ENCODE measurements around the gene SARNP.

Gene SARNP

DNA sequence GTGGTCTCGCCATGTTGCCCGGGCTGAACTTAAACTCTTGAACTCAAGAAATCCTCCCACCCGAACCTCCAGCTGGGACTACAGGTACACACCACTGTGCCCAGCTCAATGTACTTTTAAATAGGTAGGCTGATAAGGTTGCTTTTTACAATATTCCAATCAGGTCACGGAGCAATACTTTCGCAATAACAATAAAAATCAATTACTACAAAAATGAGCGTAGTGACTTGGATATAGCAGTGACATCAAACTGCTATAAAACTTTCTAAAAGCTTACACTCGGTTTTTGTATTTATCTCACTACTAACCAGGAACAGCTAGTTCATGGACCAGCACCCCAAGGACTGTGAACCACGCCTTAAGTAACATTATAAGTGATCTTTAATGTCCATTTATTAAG, 10.5 kb downstream of the SARNP start:
- no peaks in the 10 kb centered on the region for H3K9me3 ChIP-seq (ENCODE audit: control insufficient read depth in 2 of 2, low read length in 2 of 2)
- H3K4me3 ChIP-seq (ENCODE audit: low read length in 2 of 2), result no peak overlapping the region
- H3K9ac ChIP-seq (ENCODE audit: low read depth in 1 of 2, low read length in 2 of 2), result no peak overlapping the region
- H3K36me3 ChIP-seq (ENCODE audit: control insufficient read depth in 2 of 2, insufficient read depth in 2 of 2, low read length in 2 of 2), result peaks cover 0 to 25% of the 10 kb centered on the region in 2 donors
- no peaks in the 10 kb centered on the region for H3K27me3 ChIP-seq (ENCODE audit: control insufficient read depth in 2 of 2, insufficient read depth in 2 of 2, low read length in 2 of 2)
- no peaks in the 10 kb centered on the region for H3K4me1 ChIP-seq (ENCODE audit: control insufficient read depth in 2 of 2, insufficient read depth in 2 of 2, low read length in 2 of 2)
- H3K27ac ChIP-seq (ENCODE audit: low read depth in 2 of 2, low read length in 2 of 2), result no peak overlapping the region

DNA sequence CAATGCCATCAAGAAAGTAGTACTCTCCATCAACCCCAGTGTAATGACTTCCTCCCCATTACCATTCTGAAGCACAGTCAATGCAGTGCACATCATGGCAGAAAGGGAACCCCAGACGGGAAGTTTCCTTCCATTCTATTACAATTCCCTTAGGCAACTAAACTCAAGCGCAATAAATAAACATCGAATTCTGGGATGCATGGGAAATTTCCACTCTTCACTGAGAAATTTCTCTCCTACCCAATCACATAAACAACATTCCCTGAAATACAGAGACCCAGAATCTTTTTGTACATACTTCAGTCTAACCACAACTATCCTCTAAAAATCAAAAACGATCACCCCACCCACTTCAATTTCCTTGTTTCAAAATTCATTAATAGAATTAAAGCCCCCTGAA, 20.0 kb downstream of the SARNP start:
- H3K27me3 ChIP-seq (ENCODE audit: control insufficient read depth in 2 of 2, insufficient read depth in 2 of 2, low read length in 2 of 2), result no peaks in the 10 kb centered on the region
- no peak overlapping the region for H3K27ac ChIP-seq (ENCODE audit: low read depth in 2 of 2, low read length in 2 of 2)
- H3K9me3 ChIP-seq (ENCODE audit: control insufficient read depth in 2 of 2, low read length in 2 of 2), result no peaks in the 10 kb centered on the region
- H3K4me1 ChIP-seq (ENCODE audit: control insufficient read depth in 2 of 2, insufficient read depth in 2 of 2, low read length in 2 of 2), result no peaks in the 10 kb centered on the region
- H3K36me3 ChIP-seq (ENCODE audit: control insufficient read depth in 2 of 2, insufficient read depth in 2 of 2, low read length in 2 of 2), result peaks cover 54 to 63% of the 10 kb centered on the region in 2 donors
- no peak overlapping the region for H3K4me3 ChIP-seq (ENCODE audit: low read length in 2 of 2)
- no peak overlapping the region for H3K9ac ChIP-seq (ENCODE audit: low read depth in 1 of 2, low read length in 2 of 2)

DNA sequence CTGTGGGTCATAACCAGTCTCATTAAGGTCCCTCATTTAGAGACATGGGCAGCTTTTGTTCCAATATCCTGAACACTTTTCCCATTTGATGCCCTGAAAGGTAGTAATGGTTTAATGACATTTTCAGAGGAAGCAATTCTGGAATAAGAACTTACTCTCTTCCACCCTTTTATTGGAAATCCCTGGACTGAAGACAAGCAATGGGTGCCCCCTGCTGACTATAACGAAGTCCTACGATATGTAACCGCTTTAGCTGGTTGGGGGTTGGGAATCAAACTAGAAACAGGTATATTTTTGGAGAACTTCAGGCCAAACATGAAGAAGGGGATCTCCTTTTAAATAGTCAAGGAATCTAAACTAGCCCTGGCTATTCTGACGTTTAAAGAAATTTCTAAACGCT, 20.5 kb downstream of the SARNP start:
- Histone ChIP-seq H3K27ac (ENCODE audit: low read depth in 2 of 2, low read length in 2 of 2) (no peak overlapping the region), H3K27me3 (ENCODE audit: control insufficient read depth in 2 of 2, insufficient read depth in 2 of 2, low read length in 2 of 2) (no peaks in the 10 kb centered on the region), H3K9ac (ENCODE audit: low read depth in 1 of 2, low read length in 2 of 2) (no peak overlapping the region), H3K9me3 (ENCODE audit: control insufficient read depth in 2 of 2, low read length in 2 of 2) (no peaks in the 10 kb centered on the region), H3K4me3 (ENCODE audit: low read length in 2 of 2) (no peak overlapping the region), H3K4me1 (ENCODE audit: control insufficient read depth in 2 of 2, insufficient read depth in 2 of 2, low read length in 2 of 2) (no peaks in the 10 kb centered on the region), H3K36me3 (ENCODE audit: control insufficient read depth in 2 of 2, insufficient read depth in 2 of 2, low read length in 2 of 2) (peaks cover 54 to 64% of the 10 kb centered on the region in 2 donors)

DNA sequence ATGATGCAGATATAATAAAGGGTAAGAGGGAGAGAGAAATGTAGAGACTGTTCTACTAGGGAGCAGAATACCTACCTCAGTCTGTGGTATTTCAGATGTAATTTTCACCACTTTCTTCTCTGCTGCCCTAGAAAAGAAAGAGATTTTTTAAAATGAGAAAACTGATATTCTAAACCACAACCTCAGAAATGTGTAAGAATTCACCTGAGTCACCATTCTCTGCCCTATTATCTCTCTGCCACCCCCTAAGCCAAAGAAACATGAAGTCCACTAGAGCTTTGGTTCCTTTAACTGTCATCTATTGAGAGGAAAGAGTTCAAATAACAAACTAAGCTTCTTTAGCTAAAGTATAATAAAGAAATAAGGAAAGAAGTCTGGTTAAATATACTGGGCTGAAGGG, 21.6 kb downstream of the SARNP start:
- peaks cover 49 to 56% of the 10 kb centered on the region in 2 donors for H3K36me3 ChIP-seq (ENCODE audit: control insufficient read depth in 2 of 2, insufficient read depth in 2 of 2, low read length in 2 of 2)
- H3K9ac ChIP-seq (ENCODE audit: low read depth in 1 of 2, low read length in 2 of 2), result no peak overlapping the region
- H3K27ac ChIP-seq (ENCODE audit: low read depth in 2 of 2, low read length in 2 of 2), result no peak overlapping the region

DNA sequence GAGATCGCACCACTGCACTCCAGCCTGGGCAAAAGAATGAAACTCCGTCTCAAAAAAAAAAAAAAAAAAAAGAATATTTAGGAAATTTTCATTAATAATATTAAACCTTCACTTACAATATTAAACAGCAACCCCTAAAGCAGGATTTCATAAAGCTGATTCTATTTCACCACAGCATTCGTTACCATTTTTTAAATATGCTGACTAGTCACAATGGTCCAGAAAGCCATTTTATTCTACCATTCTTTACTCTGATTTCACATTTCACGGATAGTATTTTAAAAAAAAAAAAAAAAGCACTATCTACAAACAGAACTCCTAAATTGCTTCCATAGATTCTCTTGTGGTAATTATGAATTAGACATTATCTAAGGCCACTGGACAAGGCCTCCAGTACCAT, 27.6 kb downstream of the SARNP start:
- H3K27ac ChIP-seq (ENCODE audit: low read depth in 2 of 2, low read length in 2 of 2), result no peak overlapping the region
- H3K4me1 ChIP-seq (ENCODE audit: control insufficient read depth in 2 of 2, insufficient read depth in 2 of 2, low read length in 2 of 2), result no peaks in the 10 kb centered on the region
- no peak overlapping the region for H3K4me3 ChIP-seq (ENCODE audit: low read length in 2 of 2)
- no peaks in the 10 kb centered on the region for H3K27me3 ChIP-seq (ENCODE audit: control insufficient read depth in 2 of 2, insufficient read depth in 2 of 2, low read length in 2 of 2)
- no peaks in the 10 kb centered on the region for H3K9me3 ChIP-seq (ENCODE audit: control insufficient read depth in 2 of 2, low read length in 2 of 2)
- no peak overlapping the region for H3K9ac ChIP-seq (ENCODE audit: low read depth in 1 of 2, low read length in 2 of 2)
- peaks cover 49 to 50% of the 10 kb centered on the region in 2 donors for H3K36me3 ChIP-seq (ENCODE audit: control insufficient read depth in 2 of 2, insufficient read depth in 2 of 2, low read length in 2 of 2)

More for the DNA sequence above, 21.6 kb downstream of the SARNP start:
- no peaks in the 10 kb centered on the region for H3K9me3 ChIP-seq (ENCODE audit: control insufficient read depth in 2 of 2, low read length in 2 of 2)
- no peaks in the 10 kb centered on the region for H3K27me3 ChIP-seq (ENCODE audit: control insufficient read depth in 2 of 2, insufficient read depth in 2 of 2, low read length in 2 of 2)
- H3K4me3 ChIP-seq (ENCODE audit: low read length in 2 of 2), result no peak overlapping the region
- H3K4me1 ChIP-seq (ENCODE audit: control insufficient read depth in 2 of 2, insufficient read depth in 2 of 2, low read length in 2 of 2), result no peaks in the 10 kb centered on the region

DNA sequence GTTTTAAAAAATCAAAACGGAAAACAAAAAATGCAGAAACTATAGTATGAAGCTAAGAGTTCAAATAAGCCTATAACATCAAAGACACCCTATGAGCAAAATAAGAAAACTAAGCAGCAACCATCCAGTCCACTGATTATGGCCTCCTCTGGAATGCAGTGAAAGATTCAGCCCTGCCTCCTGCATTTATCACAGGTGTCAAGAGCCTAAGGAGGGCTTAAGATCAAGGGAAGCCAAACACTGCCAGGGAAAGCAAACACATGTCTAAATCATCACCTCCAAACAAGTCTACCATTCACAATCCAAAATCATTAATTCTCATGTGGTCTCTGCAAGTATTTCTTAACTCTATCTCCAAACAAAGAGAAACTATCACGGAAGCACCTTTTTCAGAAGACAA, 28.4 kb downstream of the SARNP start:
- Histone ChIP-seq H3K27ac (ENCODE audit: low read depth in 2 of 2, low read length in 2 of 2) (no peak overlapping the region), H3K9ac (ENCODE audit: low read depth in 1 of 2, low read length in 2 of 2) (no peak overlapping the region), H3K36me3 (ENCODE audit: control insufficient read depth in 2 of 2, insufficient read depth in 2 of 2, low read length in 2 of 2) (peaks cover 48 to 51% of the 10 kb centered on the region in 2 donors), H3K9me3 (ENCODE audit: control insufficient read depth in 2 of 2, low read length in 2 of 2) (no peaks in the 10 kb centered on the region), H3K27me3 (ENCODE audit: control insufficient read depth in 2 of 2, insufficient read depth in 2 of 2, low read length in 2 of 2) (no peaks in the 10 kb centered on the region), H3K4me1 (ENCODE audit: control insufficient read depth in 2 of 2, insufficient read depth in 2 of 2, low read length in 2 of 2) (no peaks in the 10 kb centered on the region), H3K4me3 (ENCODE audit: low read length in 2 of 2) (no peak overlapping the region)

DNA sequence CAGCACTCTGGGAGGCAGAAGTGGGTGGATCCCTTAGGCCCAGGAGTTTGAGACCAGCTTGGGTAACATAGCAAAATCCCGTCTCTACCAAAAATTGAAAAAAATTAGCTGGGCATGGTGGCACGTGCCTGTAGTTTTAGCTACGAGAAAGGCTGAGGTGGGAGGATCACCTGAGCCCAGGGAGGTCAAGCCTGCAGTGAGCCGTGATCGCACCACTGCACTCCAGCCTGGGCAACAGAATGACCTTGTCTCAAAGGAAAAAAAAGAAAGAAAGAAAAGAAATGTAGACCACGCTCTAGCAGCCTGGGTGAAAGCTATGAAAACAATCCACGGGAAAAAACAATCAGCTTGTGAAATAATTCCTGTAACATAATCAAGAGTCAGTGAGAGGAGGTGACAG, 29.0 kb downstream of the SARNP start:
- Histone ChIP-seq H3K4me3 (ENCODE audit: low read length in 2 of 2) (no peak overlapping the region), H3K27me3 (ENCODE audit: control insufficient read depth in 2 of 2, insufficient read depth in 2 of 2, low read length in 2 of 2) (no peaks in the 10 kb centered on the region), H3K27ac (ENCODE audit: low read depth in 2 of 2, low read length in 2 of 2) (no peak overlapping the region), H3K36me3 (ENCODE audit: control insufficient read depth in 2 of 2, insufficient read depth in 2 of 2, low read length in 2 of 2) (peaks cover 45 to 49% of the 10 kb centered on the region in 2 donors), H3K9ac (ENCODE audit: low read depth in 1 of 2, low read length in 2 of 2) (no peak overlapping the region), H3K9me3 (ENCODE audit: control insufficient read depth in 2 of 2, low read length in 2 of 2) (no peaks in the 10 kb centered on the region), H3K4me1 (ENCODE audit: control insufficient read depth in 2 of 2, insufficient read depth in 2 of 2, low read length in 2 of 2) (no peaks in the 10 kb centered on the region)

DNA sequence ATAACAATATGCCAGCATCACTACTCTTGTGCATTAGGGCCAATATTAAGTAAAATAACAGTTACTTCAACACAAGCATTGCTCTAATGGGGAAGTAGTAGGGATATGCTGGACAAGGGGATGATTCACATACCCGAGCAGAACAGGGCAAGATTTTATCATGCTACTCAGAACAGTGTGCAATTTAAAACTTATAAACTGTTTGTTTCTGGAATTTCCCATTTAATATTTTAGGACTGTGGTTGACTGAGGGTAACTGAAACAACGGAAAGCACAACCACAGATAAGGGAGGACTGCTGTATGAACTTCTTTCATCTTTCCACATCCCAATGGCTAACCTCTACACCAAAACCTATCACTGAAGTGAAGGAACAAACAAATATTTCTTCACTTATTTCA, 36.8 kb downstream of the SARNP start:
- no peak overlapping the region for H3K9ac ChIP-seq (ENCODE audit: low read depth in 1 of 2, low read length in 2 of 2)
- H3K27ac ChIP-seq (ENCODE audit: low read depth in 2 of 2, low read length in 2 of 2), result no peak overlapping the region
- H3K4me1 ChIP-seq (ENCODE audit: control insufficient read depth in 2 of 2, insufficient read depth in 2 of 2, low read length in 2 of 2), result no peaks in the 10 kb centered on the region
- no peak overlapping the region for H3K4me3 ChIP-seq (ENCODE audit: low read length in 2 of 2)
- H3K27me3 ChIP-seq (ENCODE audit: control insufficient read depth in 2 of 2, insufficient read depth in 2 of 2, low read length in 2 of 2), result no peaks in the 10 kb centered on the region
- H3K9me3 ChIP-seq (ENCODE audit: control insufficient read depth in 2 of 2, low read length in 2 of 2), result no peaks in the 10 kb centered on the region
- peaks cover 53 to 57% of the 10 kb centered on the region in 2 donors for H3K36me3 ChIP-seq (ENCODE audit: control insufficient read depth in 2 of 2, insufficient read depth in 2 of 2, low read length in 2 of 2)

DNA sequence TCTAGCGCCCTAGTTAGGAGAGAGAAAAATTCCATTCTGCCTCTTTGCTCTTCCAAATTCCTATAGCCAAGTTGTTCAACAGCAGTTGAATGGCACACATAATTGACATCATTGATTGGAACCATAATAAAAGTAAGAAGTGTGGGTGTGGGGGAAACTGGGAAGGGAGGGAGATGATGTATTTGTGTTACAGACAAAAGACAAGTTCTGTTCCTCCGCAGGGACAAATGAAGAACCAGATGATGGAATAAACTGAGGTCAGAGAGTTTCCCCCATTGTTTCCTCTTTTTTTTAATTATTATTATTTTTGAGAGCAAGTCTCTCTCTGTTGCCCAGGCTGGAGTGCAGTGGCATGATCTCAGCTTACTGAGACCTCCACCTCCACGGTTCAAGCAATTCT, 39.7 kb downstream of the SARNP start:
- peaks cover 36 to 38% of the 10 kb centered on the region in 2 donors for H3K36me3 ChIP-seq (ENCODE audit: control insufficient read depth in 2 of 2, insufficient read depth in 2 of 2, low read length in 2 of 2)
- H3K27ac ChIP-seq (ENCODE audit: low read depth in 2 of 2, low read length in 2 of 2), result no peak overlapping the region
- no peak overlapping the region for H3K9ac ChIP-seq (ENCODE audit: low read depth in 1 of 2, low read length in 2 of 2)
- no peaks in the 10 kb centered on the region for H3K4me1 ChIP-seq (ENCODE audit: control insufficient read depth in 2 of 2, insufficient read depth in 2 of 2, low read length in 2 of 2)
- no peak overlapping the region for H3K4me3 ChIP-seq (ENCODE audit: low read length in 2 of 2)
- no peaks in the 10 kb centered on the region for H3K27me3 ChIP-seq (ENCODE audit: control insufficient read depth in 2 of 2, insufficient read depth in 2 of 2, low read length in 2 of 2)
- no peaks in the 10 kb centered on the region for H3K9me3 ChIP-seq (ENCODE audit: control insufficient read depth in 2 of 2, low read length in 2 of 2)

DNA sequence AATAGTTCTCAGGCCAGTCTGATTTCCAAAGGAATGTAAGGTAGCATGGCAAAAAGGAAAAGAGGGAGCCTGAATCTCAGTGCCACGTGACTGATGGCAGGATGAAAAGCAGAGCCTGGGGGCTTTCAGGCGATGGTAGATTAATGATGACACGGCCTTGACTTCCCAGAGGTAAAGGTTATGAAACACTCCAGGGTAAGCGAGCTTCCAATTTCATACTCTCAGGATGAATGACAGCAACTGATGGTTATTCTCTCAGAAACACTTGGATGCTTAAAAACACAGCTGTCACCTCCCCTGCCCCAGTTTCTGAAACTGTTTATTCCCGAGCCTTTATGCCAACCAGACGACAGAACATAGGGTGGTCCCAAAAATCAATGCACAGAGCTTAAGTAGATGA, 45.8 kb downstream of the SARNP start:
- no peaks in the 10 kb centered on the region for H3K4me1 ChIP-seq (ENCODE audit: control insufficient read depth in 2 of 2, insufficient read depth in 2 of 2, low read length in 2 of 2)
- H3K36me3 ChIP-seq (ENCODE audit: control insufficient read depth in 2 of 2, insufficient read depth in 2 of 2, low read length in 2 of 2), result peaks cover 19 to 21% of the 10 kb centered on the region in 2 donors
- H3K9me3 ChIP-seq (ENCODE audit: control insufficient read depth in 2 of 2, low read length in 2 of 2), result no peaks in the 10 kb centered on the region
- no peak overlapping the region for H3K9ac ChIP-seq (ENCODE audit: low read depth in 1 of 2, low read length in 2 of 2)
- no peaks in the 10 kb centered on the region for H3K27me3 ChIP-seq (ENCODE audit: control insufficient read depth in 2 of 2, insufficient read depth in 2 of 2, low read length in 2 of 2)
- no peak overlapping the region for H3K27ac ChIP-seq (ENCODE audit: low read depth in 2 of 2, low read length in 2 of 2)
- no peak overlapping the region for H3K4me3 ChIP-seq (ENCODE audit: low read length in 2 of 2)

DNA sequence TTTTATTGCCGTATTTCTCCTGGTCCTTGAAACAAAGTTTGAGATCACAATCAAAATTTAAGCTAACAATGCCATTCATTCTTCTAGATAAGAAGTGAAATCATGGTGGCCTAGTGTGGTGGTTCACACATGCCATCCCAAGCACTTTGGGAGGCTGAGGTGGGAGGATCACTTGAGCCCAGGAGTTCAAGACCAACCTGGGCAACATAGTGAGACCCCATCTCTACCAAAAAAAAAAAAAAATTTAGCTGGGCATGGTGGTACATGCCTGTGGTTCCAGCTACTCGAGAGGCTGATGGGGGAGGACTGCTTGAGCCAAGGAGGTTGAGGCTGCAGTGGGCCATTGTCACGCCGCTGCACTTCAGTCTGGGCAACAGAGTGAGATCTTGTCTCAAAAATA, 50.4 kb downstream of the SARNP start:
- H3K9ac ChIP-seq (ENCODE audit: low read depth in 1 of 2, low read length in 2 of 2), result no peak overlapping the region
- no peak overlapping the region for H3K4me3 ChIP-seq (ENCODE audit: low read length in 2 of 2)
- peaks cover 12 to 40% of the 10 kb centered on the region in 2 donors for H3K36me3 ChIP-seq (ENCODE audit: control insufficient read depth in 2 of 2, insufficient read depth in 2 of 2, low read length in 2 of 2)
- H3K4me1 ChIP-seq (ENCODE audit: control insufficient read depth in 2 of 2, insufficient read depth in 2 of 2, low read length in 2 of 2), result no peaks in the 10 kb centered on the region
- H3K27ac ChIP-seq (ENCODE audit: low read depth in 2 of 2, low read length in 2 of 2), result no peak overlapping the region
- no peaks in the 10 kb centered on the region for H3K27me3 ChIP-seq (ENCODE audit: control insufficient read depth in 2 of 2, insufficient read depth in 2 of 2, low read length in 2 of 2)
- no peaks in the 10 kb centered on the region for H3K9me3 ChIP-seq (ENCODE audit: control insufficient read depth in 2 of 2, low read length in 2 of 2)

Data from mucosa of rectum (tissue), 2 donors.